ENCODE data around the gene IER2. TPM values are rescaled to one million over a fixed set of nuclear protein-coding genes. Genes with fewer than 3 reads are reported as not detected.
A peak's percentile ranks its signal among the peaks of the same experiment; 100 is the strongest.
"Not testable (repeated sequence)": the region's sequence is repeated elsewhere in the genome, so short reads cannot be mapped to it uniquely, and the experiment has no call there.

The IER2 gene
- total RNA-seq, 1 donor from 2014 or later, result 145 TPM

- no peak for DNase-seq (ENCODE audit: low read depth)
- no peak overlapping the region for H3K4me3 ChIP-seq (ENCODE audit: low read depth, low read length)
- no peak for TF ChIP-seq CTCF (conservative IDR thresholded peaks at IDR 0.05; ENCODE audit: low read depth, low read length)
These were observed 10.3 kb downstream of the IER2 start for GRCh38 chr19:13160557-13160956.

GRCh38 chr19:13162724-13163608, 12.8 kb downstream of the IER2 start:
- DNase-seq (ENCODE audit: low read depth), result no peak
- peak overlapping the region; percentile 39 for H3K4me3 ChIP-seq (ENCODE audit: low read depth, low read length)
- no peak for TF ChIP-seq CTCF (conservative IDR thresholded peaks at IDR 0.05; ENCODE audit: low read depth, low read length)

- no peak for DNase-seq (ENCODE audit: low read depth)
- H3K4me3 ChIP-seq (ENCODE audit: low read depth, low read length), result peak overlapping the region; percentile 22
- TF ChIP-seq CTCF (conservative IDR thresholded peaks at IDR 0.05; ENCODE audit: low read depth, low read length), result no peak
These were observed 13.6 kb downstream of the IER2 start for GRCh38 chr19:13163609-13164342.

GRCh38 chr19:13164343-13165161, 14.3 kb downstream of the IER2 start:
- TF ChIP-seq CTCF (conservative IDR thresholded peaks at IDR 0.05; ENCODE audit: low read depth, low read length), result no peak
- peak overlapping the region; percentile 22 for H3K4me3 ChIP-seq (ENCODE audit: low read depth, low read length)
- DNase-seq (ENCODE audit: low read depth), result no peak

- TF ChIP-seq CTCF (conservative IDR thresholded peaks at IDR 0.05; ENCODE audit: low read depth, low read length), result no peak
- H3K4me3 ChIP-seq (ENCODE audit: low read depth, low read length), result no peak overlapping the region
- DNase-seq (ENCODE audit: low read depth), result no peak
These were observed 15.2 kb downstream of the IER2 start for GRCh38 chr19:13165162-13165997.

- H3K4me3 ChIP-seq (ENCODE audit: low read depth, low read length); DNase-seq (ENCODE audit: low read depth): not testable (repeated sequence)
These were observed 15.9 kb downstream of the IER2 start for GRCh38 chr19:13166151-13166550.
